T-helper 2 cell treated with Interferon-gamma antibody and Interleukin-4, amounts not matched to agents 100 ng/mL and 5 ng/mL, for 36 hours (primary cell): ENCODE data around the gene ALAS1. TPM values are rescaled to one million over a fixed set of nuclear protein-coding genes. Genes with fewer than 3 reads are reported as not detected.

Experiments used
- intact Hi-C: fragments of 100-400 bp; cut with micrococcal nuclease; formaldehyde crosslinking; loops from one replicate; pipeline ENCODE4 v1.15.1; 2023
- total RNA-seq: library from RNA; stranded (reverse); gene quantifications from 2 replicates; pipeline ENCODE4 v1.2.3, GENCODE V29; 2022

The ALAS1 gene
- total RNA-seq, 1 donor from 2014 or later: 77.3 TPM

GRCh38 chr3:52247409-52248164, 49.6 kb downstream of the ALAS1 start:
- intact Hi-C loops: no loop called here

- intact Hi-C loops: no loop called here
Measured at GRCh38 chr3:52248165-52248541, 50.2 kb downstream of the ALAS1 start.

- intact Hi-C loops: no loop called here
Measured at GRCh38 chr3:52248816-52249547, 51.0 kb downstream of the ALAS1 start.

GRCh38 chr3:52249683-52250082, 51.7 kb downstream of the ALAS1 start:
- intact Hi-C loops: no loop called here

GRCh38 chr3:52250122-52250521, 52.2 kb downstream of the ALAS1 start:
- intact Hi-C loops: no loop called here

GRCh38 chr3:52253314-52254304, 55.6 kb downstream of the ALAS1 start:
- intact Hi-C loops: loop anchor here (1.0 kb wide), 3 partner anchors 13 to 25 kb away; partner anchors contain the start of gene WDR82

GRCh38 chr3:52254608-52255007, 56.6 kb downstream of the ALAS1 start:
- intact Hi-C loops: no loop called here

- intact Hi-C loops: no loop called here
Measured at GRCh38 chr3:52256159-52256558, 58.2 kb downstream of the ALAS1 start.

- intact Hi-C loops: no loop called here
Measured at GRCh38 chr3:52256622-52257021, 58.7 kb downstream of the ALAS1 start.

- intact Hi-C loops: no loop called here
Measured at GRCh38 chr3:52257911-52258310, 60.0 kb downstream of the ALAS1 start.

- intact Hi-C loops: no loop called here
Measured at GRCh38 chr3:52259035-52259434, 61.1 kb downstream of the ALAS1 start.

- intact Hi-C loops: no loop called here
Measured at GRCh38 chr3:52259448-52259847, 61.5 kb downstream of the ALAS1 start.

GRCh38 chr3:52262447-52262846, 64.5 kb downstream of the ALAS1 start:
- intact Hi-C loops: no loop called here

Other genes with a start within 250 kb of the ALAS1 start
- not detected in 2 replicates for gene GPR62, start 242.8 kb upstream of the ALAS1 start, total RNA-seq
- 22.8 and 23.5 TPM in 2 replicates for gene PCBP4, start 230.7 kb upstream of the ALAS1 start, total RNA-seq
- gene ABHD14B, start 224.1 kb upstream of the ALAS1 start, total RNA-seq: 37.2 and 40.0 TPM in 2 replicates
- gene ABHD14A, start 223.1 kb upstream of the ALAS1 start, total RNA-seq: 11.2 and 16.9 TPM in 2 replicates
- 28.0 and 31.2 TPM in 2 replicates for gene ACY1, start 214.6 kb upstream of the ALAS1 start, total RNA-seq
- gene RPL29, start 202.3 kb upstream of the ALAS1 start, total RNA-seq: 1,352 and 1,360 TPM in 2 replicates
- gene DUSP7, start 141.6 kb upstream of the ALAS1 start, total RNA-seq: 42.4 and 43.7 TPM in 2 replicates
- gene POC1A, start 43.7 kb upstream of the ALAS1 start, total RNA-seq: 28.4 and 28.9 TPM in 2 replicates
- 0.25 TPM in 1 of 2 replicates, not detected in the other for gene TLR9, start 27.5 kb downstream of the ALAS1 start, total RNA-seq
- 107 and 109 TPM in 2 replicates for gene TWF2, start 41.0 kb downstream of the ALAS1 start, total RNA-seq
- 59.5 and 60.2 TPM in 2 replicates for gene PPM1M, start 47.6 kb downstream of the ALAS1 start, total RNA-seq
- 127 and 129 TPM in 2 replicates for gene WDR82, start 80.5 kb downstream of the ALAS1 start, total RNA-seq
- gene GLYCTK, start 89.7 kb downstream of the ALAS1 start, total RNA-seq: 21.6 and 22.0 TPM in 2 replicates
- 25.5 and 25.9 TPM in 2 replicates for gene DNAH1, start 118.2 kb downstream of the ALAS1 start, total RNA-seq
- gene BAP1, start 211.8 kb downstream of the ALAS1 start, total RNA-seq: 91.0 and 96.8 TPM in 2 replicates
- 12.6 and 13.5 TPM in 2 replicates for gene PHF7, start 212.5 kb downstream of the ALAS1 start, total RNA-seq
- 0.16 and 0.23 TPM in 2 replicates for gene SEMA3G, start 246.9 kb downstream of the ALAS1 start, total RNA-seq